Parathyroid adenoma (tissue), 2 donors: ENCODE measurements around the gene ADAMTS8.

ENCODE experiments used
- H2AFZ ChIP-seq: fragments of 300-600 bp; sonication (generic); one replicate; pipeline ENCODE4 v1.7.0; 2017; ENCODE audit warnings: antibody characterized with exemption, mild to moderate bottlenecking
- H3K27ac ChIP-seq: fragments of 300-600 bp; sonication (generic); one replicate; pipeline ENCODE4 v1.7.0; 2017
- H3K27me3 ChIP-seq: fragments of 300-600 bp; sonication (generic); one replicate; pipeline ENCODE4 v1.7.0; 2017; ENCODE audit warnings: low read length; ENCODE audit not compliant: control insufficient read depth, insufficient read depth
- H3K36me3 ChIP-seq: fragments of 300-600 bp; sonication (generic); one replicate; pipeline ENCODE4 v1.7.0; 2017; ENCODE audit warnings: low read length; ENCODE audit not compliant: control insufficient read depth, insufficient read depth
- H3K4me1 ChIP-seq: fragments of 300-600 bp; sonication (generic); one replicate; pipeline ENCODE4 v1.7.0; 2017; ENCODE audit warnings: control low read depth
- H3K4me2 ChIP-seq: fragments of 300-600 bp; sonication (generic); one replicate; pipeline ENCODE4 v1.7.0; 2017; ENCODE audit warnings: low read length
- H3K4me3 ChIP-seq: fragments of 300-600 bp; sonication (generic); one replicate; pipeline ENCODE4 v1.7.0; 2017; ENCODE audit warnings: low read depth, low read length
- H3K79me2 ChIP-seq: fragments of 300-600 bp; sonication (generic); one replicate; pipeline ENCODE4 v1.7.0; 2017; ENCODE audit warnings: control low read depth
- H3K9ac ChIP-seq: fragments of 300-600 bp; sonication (generic); one replicate; pipeline ENCODE4 v1.7.0; 2017; ENCODE audit warnings: mild to moderate bottlenecking
- H3K9me3 ChIP-seq: fragments of 300-600 bp; sonication (generic); one replicate; pipeline ENCODE4 v1.7.0; 2017; ENCODE audit warnings: low read length; ENCODE audit not compliant: control insufficient read depth
- CTCF ChIP-seq: fragments of 300-600 bp; sonication (generic); IDR thresholded peaks from one replicate; pipeline ENCODE4 v1.7.0; 2017; ENCODE audit warnings: antibody characterized with exemption, mild to moderate bottlenecking
- donor health status: primary hyperparathyroidism.

ADAMTS8 gene

GRCh38 chr11:130428316-130429119, at the start of gene ADAMTS8:
Gene ADAMTS8, minus strand, starts transcription at chr11:130428609. Its CDS starts 323 bp downstream, at chr11:130428286.
- Histone ChIP-seq H3K9ac (no peak within 1 kb of the TSS), H3K27me3 (no peaks in the 10 kb centered on the region)
- no peak for TF ChIP-seq CTCF

GRCh38 chr11:130477586-130478203, 49.3 kb upstream of the ADAMTS8 start:
- Histone ChIP-seq H3K27ac (peak overlapping the region; percentile 63), H3K4me1 (peaks cover 5% of the 10 kb centered on the region), H3K36me3 (no peaks in the 10 kb centered on the region), H3K9me3 (no peaks in the 10 kb centered on the region), H2AFZ (peak overlapping the region; percentile 65), H3K27me3 (no peaks in the 10 kb centered on the region), H3K4me3 (no peak overlapping the region), H3K9ac (no peak overlapping the region), H3K79me2 (no peaks in the 10 kb centered on the region), H3K4me2 (no peak overlapping the region)
- no peak for TF ChIP-seq CTCF

More at GRCh38 chr11:130428316-130429119, at the start of gene ADAMTS8:
- no peak within 1 kb of the TSS for H3K27ac ChIP-seq
- H3K79me2 ChIP-seq: no peaks in the 10 kb centered on the region
- H2AFZ ChIP-seq: no peak within 1 kb of the TSS
- no peaks in the 10 kb centered on the region for H3K9me3 ChIP-seq
- H3K4me3 ChIP-seq: no peak within 1 kb of the TSS
- no peak within 1 kb of the TSS for H3K4me2 ChIP-seq
- H3K4me1 ChIP-seq: no peaks in the 10 kb centered on the region
- no peaks in the 10 kb centered on the region for H3K36me3 ChIP-seq

GRCh38 chr11:130476922-130477491, 48.6 kb upstream of the ADAMTS8 start:
- Histone ChIP-seq H2AFZ (no peak overlapping the region), H3K9ac (no peak overlapping the region), H3K4me2 (no peak overlapping the region), H3K4me1 (peaks cover 5% of the 10 kb centered on the region), H3K27ac (peak overlapping the region; percentile 63), H3K79me2 (no peaks in the 10 kb centered on the region), H3K27me3 (no peaks in the 10 kb centered on the region), H3K4me3 (no peak overlapping the region), H3K9me3 (no peaks in the 10 kb centered on the region), H3K36me3 (no peaks in the 10 kb centered on the region)
- TF ChIP-seq CTCF: no peak

- H2AFZ ChIP-seq: no peak overlapping the region
- no peak for TF ChIP-seq CTCF
- no peak overlapping the region for H3K9ac ChIP-seq
- H3K4me2 ChIP-seq: no peak overlapping the region
- H3K27me3 ChIP-seq: no peaks in the 10 kb centered on the region
- H3K9me3 ChIP-seq: no peaks in the 10 kb centered on the region
- H3K4me3 ChIP-seq: no peak overlapping the region
- peaks cover 5% of the 10 kb centered on the region for H3K4me1 ChIP-seq
- no peaks in the 10 kb centered on the region for H3K36me3 ChIP-seq
- H3K27ac ChIP-seq: no peak overlapping the region
- no peaks in the 10 kb centered on the region for H3K79me2 ChIP-seq
These were observed 48.0 kb upstream of the ADAMTS8 start for GRCh38 chr11:130476200-130476921.
